ENCODE data around the gene KCMF1. TPM values are rescaled to one million over a fixed set of nuclear protein-coding genes. Genes with fewer than 3 reads are reported as not detected.

The KCMF1 gene
- total RNA-seq, 2 donors from 2014 or later, result 71.8 to 86.8 TPM

DNA sequence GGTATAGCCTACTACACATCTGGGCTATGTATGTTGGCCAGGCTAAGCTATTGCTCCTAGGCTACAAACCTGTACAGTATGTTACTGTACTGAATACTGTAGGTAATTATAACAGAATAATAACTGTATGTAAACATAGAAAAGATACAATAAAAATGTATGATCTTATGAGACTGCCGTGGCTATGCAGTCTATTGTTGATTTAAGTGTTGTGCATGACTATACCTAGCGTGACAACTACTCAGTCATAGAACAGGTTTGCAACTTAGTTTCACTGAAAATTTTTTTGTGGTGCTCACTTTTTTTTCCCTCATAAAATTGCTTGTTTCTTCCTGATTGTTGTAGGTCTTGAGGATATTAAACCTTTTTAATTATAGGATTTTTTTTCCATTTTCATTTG is 25.9 kb downstream of the KCMF1 start:
- Mint-ChIP-seq H3K4me1 (peaks cover 4% of the 10 kb centered on the region), H3K27ac (no peak overlapping the region), H3K9me3 (no peaks in the 10 kb centered on the region), H3K36me3 (ENCODE audit: low read depth) (peaks cover 4% of the 10 kb centered on the region), H3K27me3 (ENCODE audit: insufficient read depth) (no peaks in the 10 kb centered on the region), H3K4me3 (no peak overlapping the region)
- Histone ChIP-seq H3K4me1 (ENCODE audit: control insufficient read depth, insufficient read depth, low read length) (no peaks in the 10 kb centered on the region), H3K27me3 (ENCODE audit: control insufficient read depth, insufficient read depth, low read length, poor library complexity, severe bottlenecking) (no peaks in the 10 kb centered on the region), H3K4me3 (ENCODE audit: low read length) (no peak overlapping the region), H3K9me3 (ENCODE audit: control insufficient read depth, low read length) (no peaks in the 10 kb centered on the region), H3K27ac (ENCODE audit: low read depth, low read length) (no peak overlapping the region), H3K36me3 (ENCODE audit: control insufficient read depth, insufficient read depth, low read length) (peaks cover 3% of the 10 kb centered on the region), H3K9ac (ENCODE audit: extremely low read depth, low read length, poor library complexity, severe bottlenecking) (no peak overlapping the region)
- TF ChIP-seq, protein P1, sequence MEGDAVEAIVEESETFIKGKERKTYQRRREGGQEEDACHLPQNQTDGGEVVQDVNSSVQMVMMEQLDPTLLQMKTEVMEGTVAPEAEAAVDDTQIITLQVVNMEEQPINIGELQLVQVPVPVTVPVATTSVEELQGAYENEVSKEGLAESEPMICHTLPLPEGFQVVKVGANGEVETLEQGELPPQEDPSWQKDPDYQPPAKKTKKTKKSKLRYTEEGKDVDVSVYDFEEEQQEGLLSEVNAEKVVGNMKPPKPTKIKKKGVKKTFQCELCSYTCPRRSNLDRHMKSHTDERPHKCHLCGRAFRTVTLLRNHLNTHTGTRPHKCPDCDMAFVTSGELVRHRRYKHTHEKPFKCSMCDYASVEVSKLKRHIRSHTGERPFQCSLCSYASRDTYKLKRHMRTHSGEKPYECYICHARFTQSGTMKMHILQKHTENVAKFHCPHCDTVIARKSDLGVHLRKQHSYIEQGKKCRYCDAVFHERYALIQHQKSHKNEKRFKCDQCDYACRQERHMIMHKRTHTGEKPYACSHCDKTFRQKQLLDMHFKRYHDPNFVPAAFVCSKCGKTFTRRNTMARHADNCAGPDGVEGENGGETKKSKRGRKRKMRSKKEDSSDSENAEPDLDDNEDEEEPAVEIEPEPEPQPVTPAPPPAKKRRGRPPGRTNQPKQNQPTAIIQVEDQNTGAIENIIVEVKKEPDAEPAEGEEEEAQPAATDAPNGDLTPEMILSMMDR (conservative IDR thresholded peaks at IDR 0.05), result no peak
- 96 to 100% methylated on average over 2 of the region's 2 CpGs for WGBS, 2 experiments (ENCODE audit: insufficient coverage in 1 of 2, insufficient read length in 1 of 2)
- no peak for DNase-seq

DNA sequence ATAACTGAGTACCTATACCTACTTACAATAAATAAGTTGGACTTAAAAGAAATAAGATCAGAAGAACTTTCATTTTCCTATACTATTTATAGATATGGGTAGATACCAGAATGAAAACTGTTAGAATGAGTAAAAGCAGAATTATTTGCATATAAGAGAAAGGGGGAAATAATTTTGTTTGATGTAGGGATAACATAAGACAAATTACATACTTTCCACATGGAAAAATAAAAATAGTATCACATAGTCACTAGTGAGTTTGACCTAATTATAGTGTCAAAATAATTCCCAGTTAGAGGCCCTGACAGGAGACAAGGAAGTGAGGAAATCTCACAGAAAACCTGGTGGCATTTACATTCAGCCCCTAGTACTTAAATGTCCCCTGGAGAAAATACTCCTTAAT is 28.6 kb downstream of the KCMF1 start:
- TF ChIP-seq, protein P1 (conservative IDR thresholded peaks at IDR 0.05), result no peak

GRCh38 chr2:85001595-85001994 is 30.6 kb downstream of the KCMF1 start:
- H3K27me3 Mint-ChIP-seq (ENCODE audit: insufficient read depth), result no peaks in the 10 kb centered on the region
- Histone ChIP-seq H3K27ac (ENCODE audit: low read depth, low read length) (no peak overlapping the region), H3K9me3 (ENCODE audit: control insufficient read depth, low read length) (peaks cover 4% of the 10 kb centered on the region), H3K4me1 (ENCODE audit: control insufficient read depth, insufficient read depth, low read length) (no peaks in the 10 kb centered on the region), H3K4me3 (ENCODE audit: low read length) (no peak overlapping the region), H3K36me3 (ENCODE audit: control insufficient read depth, insufficient read depth, low read length) (peaks cover 8% of the 10 kb centered on the region), H3K9ac (ENCODE audit: extremely low read depth, low read length, poor library complexity, severe bottlenecking) (no peak overlapping the region), H3K27me3 (ENCODE audit: control insufficient read depth, insufficient read depth, low read length, poor library complexity, severe bottlenecking) (no peaks in the 10 kb centered on the region)
- DNase-seq, result no peak
- 100% methylated on average over 1 to 2 of the region's 2 CpGs for WGBS, 2 experiments (ENCODE audit: insufficient coverage in 1 of 2, insufficient read length in 1 of 2)
- H3K4me3 Mint-ChIP-seq, result no peak overlapping the region
- TF ChIP-seq, protein P1 (conservative IDR thresholded peaks at IDR 0.05), result no peak
- H3K36me3 Mint-ChIP-seq (ENCODE audit: low read depth), result peaks cover 18% of the 10 kb centered on the region
- no peak overlapping the region for H3K27ac Mint-ChIP-seq
- H3K4me1 Mint-ChIP-seq, result no peaks in the 10 kb centered on the region
- peaks cover 9% of the 10 kb centered on the region for H3K9me3 Mint-ChIP-seq

More for the DNA sequence above, 28.6 kb downstream of the KCMF1 start:
- Mint-ChIP-seq H3K4me3 (no peak overlapping the region), H3K36me3 (ENCODE audit: low read depth) (peaks cover 12% of the 10 kb centered on the region), H3K9me3 (peaks cover 9% of the 10 kb centered on the region), H3K27me3 (ENCODE audit: insufficient read depth) (no peaks in the 10 kb centered on the region), H3K4me1 (no peaks in the 10 kb centered on the region), H3K27ac (no peak overlapping the region)
- DNase-seq, result no peak
- Histone ChIP-seq H3K27me3 (ENCODE audit: control insufficient read depth, insufficient read depth, low read length, poor library complexity, severe bottlenecking) (no peaks in the 10 kb centered on the region), H3K36me3 (ENCODE audit: control insufficient read depth, insufficient read depth, low read length) (peaks cover 8% of the 10 kb centered on the region), H3K4me1 (ENCODE audit: control insufficient read depth, insufficient read depth, low read length) (no peaks in the 10 kb centered on the region), H3K9ac (ENCODE audit: extremely low read depth, low read length, poor library complexity, severe bottlenecking) (no peak overlapping the region), H3K4me3 (ENCODE audit: low read length) (no peak overlapping the region), H3K9me3 (ENCODE audit: control insufficient read depth, low read length) (peaks cover 4% of the 10 kb centered on the region), H3K27ac (ENCODE audit: low read depth, low read length) (no peak overlapping the region)

Data from endodermal cell (in vitro differentiated cells).